ENCODE measurements around the gene THAP2. TPM values are rescaled to one million over a fixed set of nuclear protein-coding genes. Genes with fewer than 3 reads are reported as not detected.
"Not testable (repeated sequence)": the region's sequence is repeated elsewhere in the genome, so short reads cannot be mapped to it uniquely, and the experiment has no call there.

THAP2 gene
- polyA plus RNA-seq, 5 donors, result 9.0 to 19.0 (median 16.3) TPM

DNA sequence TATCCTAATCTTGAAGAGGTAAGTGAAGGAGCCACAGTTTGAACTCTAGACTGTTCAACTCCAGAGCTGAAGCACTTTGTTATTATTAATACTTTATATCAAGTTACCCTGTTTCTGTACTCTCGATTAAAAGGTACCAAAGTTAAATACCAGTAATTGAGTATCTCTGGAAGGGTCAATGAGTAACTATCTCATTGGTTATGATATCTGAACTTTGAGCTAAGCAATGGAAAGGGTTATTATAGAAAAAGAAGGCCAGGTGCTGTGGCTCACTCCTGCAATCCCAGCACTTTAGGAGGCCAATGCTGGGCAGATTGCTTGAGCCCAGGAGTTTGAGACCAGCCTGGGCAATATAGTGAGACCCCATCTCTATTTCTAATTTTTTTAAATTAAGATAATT lies 31.7 kb downstream of the THAP2 start:
- no peak for DNase-seq

DNA sequence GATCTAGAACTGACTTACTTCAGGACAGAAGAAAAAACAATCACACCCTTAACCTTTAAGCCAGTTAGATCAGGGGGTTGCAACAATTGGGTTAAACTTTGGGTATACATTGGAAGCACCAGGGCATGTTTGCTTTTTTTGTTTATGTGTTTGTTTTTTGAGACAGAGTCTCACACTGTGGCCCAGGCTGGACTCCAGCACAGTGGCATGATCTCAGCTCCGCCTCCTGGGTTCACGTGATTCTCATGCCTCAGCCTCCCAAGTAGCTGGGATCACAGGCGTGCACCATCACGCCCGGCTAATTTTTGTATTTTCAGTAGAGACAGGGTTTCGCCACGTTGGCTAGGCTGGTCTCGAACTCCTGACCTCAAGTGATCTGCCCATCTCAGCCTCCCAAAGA lies 38.1 kb downstream of the THAP2 start:
- DNase-seq, result not testable (repeated sequence)

DNA sequence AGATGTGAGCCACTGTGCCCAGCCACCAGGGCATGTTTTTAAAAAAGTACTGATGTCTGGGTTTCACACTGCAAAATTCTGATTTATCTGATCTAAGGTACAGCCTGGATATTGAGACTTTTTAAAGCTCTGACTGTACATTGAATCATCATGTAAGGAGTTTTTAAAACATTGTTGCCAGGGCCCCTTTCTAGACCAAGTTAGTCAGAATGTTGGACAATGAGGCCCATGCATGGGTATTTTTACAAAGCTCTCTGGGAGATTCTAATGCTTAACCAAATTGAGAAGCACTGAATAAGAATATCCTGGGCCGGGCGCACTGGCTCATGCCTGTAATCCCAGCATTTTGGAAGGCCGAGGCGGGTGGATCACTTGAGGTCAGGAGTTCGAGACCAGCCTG lies 38.5 kb downstream of the THAP2 start:
- no peak for DNase-seq

DNA sequence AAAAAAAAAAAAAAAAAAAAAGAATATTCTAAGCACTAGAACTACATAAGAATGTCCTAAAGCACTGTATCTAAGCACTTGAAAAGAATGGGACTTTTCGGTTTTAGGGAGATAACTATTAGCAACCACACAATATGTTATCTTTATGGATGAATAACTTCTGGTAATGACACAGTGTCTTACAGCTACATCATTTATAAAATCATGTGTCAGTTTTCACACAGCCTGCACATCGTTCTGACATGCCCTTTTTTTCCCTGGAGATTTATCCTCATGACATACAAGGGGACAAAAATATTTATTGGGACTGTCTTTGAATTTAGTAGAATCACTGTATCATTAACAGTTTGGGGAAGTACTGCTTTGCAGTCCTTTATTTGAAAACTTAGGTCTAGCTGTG lies 39.1 kb downstream of the THAP2 start:
- DNase-seq, result no peak

DNA sequence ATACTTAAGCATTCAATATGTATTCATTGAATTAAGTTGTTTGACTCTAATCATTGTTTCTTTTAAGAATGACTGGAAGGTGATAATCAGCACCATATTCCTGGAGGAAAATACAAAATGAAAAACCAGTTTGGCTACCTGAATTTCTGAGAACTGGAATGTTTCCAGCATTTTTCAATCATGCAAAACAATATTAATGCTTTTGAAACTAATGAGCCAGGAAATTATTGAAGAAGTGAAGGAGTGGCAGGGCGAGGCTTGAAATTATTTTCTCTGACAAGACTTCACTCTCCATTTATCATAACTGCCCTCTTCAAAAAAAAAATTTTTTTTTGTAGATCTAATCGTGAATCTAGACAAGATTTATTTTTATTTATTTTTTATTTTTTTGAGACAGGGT lies 40.8 kb downstream of the THAP2 start:
- DNase-seq, result no peak

DNA sequence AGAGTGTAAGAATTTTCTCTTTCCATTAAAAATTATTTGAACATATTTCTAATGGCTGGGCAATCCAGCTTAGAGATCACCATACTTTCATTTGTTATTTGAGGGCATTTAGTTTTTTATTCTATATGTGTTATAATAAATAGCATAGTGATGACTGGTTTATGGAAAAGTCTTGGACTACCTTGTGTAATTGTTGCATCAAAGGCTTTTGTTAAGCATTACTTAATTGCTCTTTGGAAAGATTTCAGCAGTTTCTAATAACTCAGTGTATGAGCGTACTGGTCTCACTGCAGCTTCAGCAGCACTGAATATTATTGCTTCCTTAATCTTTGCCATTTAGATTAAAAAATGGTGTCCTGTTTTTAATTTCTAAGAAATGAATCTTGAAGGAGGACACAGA lies 44.6 kb downstream of the THAP2 start:
- no peak for DNase-seq

DNA sequence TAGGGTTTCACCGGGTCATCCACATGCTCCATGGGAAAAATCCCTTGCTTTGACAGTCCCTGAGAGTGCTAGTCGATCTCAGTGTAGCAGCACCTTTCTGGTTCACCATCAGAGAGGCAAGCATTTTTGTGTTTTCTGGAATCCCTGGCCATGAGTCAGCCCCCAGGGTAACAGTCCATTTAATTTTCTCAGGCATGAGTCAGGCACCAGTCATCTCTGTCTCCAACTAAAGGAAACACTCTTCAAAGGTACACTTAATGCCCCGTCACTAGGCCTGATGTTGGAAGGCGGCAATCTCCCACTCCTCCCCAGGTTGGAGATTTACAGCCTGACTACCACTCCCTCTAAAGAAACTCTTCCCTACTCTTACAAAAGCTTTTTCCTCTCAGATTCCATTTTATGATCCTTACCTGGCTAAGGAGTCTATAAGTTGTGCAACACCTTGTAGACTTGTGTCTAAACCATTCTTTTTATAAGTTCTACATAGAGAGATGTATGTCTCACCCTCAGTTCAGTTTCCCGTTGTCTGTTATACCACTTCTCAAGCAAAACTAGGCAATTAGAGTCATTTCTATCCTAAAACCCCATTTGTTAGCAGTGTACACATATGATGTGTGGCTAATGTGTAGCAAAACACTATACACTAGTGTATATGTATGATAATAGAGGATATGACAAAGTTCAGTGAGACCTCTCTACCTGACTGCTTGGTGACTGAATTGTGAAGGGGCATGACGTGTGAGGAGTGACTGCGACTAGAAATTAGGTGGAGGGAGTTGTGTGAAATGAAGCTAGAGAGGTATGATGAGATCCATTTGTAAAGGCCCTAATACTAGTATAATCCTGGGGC lies 46.4 kb downstream of the THAP2 start:
- no peak for DNase-seq

DNA sequence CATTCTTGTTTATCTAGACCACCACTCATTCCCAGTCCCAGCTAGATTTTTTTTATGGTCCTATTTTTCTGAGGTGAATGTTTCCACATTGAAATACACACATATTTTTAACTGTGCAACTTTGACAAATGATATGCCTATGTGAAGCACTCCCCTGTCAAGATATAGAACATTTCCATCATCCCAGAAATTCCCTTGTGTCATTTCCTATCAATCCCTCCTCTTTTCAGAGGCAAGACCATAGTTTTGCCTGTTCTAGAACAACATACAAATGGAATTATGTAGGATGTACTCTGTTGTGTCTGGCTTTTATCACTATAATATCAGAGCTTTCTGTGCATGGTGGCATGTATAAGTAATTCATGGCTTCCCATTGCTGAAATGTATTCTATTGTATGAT lies 54.5 kb downstream of the THAP2 start:
- DNase-seq, result no peak

DNA sequence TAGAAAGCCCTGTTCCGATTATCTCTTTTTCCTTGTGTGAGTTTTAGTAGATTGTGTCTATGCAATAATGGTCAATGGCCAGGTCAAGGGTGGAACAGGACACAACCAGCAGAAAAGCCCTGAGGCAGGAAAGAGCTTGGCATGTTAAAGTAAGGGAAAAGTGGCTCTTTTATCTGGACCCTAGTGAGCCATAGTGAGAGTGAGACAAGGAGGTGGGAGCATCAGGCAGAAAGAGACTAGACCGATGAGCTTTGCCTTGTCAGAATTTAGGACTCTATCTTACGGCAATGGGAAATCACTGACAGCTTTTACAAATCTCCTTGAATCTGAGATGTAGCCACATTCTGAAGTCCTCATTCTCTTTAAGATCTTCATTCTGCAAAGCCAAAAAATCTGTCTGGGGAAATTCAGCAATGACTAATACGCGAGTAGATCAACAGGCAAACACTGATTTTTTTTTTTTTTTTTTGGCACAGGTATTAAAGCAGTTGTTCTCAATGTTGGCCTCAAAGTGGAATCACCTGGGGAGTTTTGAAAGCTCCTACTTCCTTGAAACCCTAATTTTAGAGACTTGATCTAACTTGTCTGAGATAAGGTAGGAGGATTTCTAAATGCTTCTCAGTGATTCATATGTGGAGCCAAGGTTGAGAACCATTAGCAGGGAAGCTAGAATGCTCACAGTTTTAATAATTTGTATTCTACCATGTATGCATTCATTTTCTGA lies 55.7 kb downstream of the THAP2 start:
- no peak for DNase-seq

DNA sequence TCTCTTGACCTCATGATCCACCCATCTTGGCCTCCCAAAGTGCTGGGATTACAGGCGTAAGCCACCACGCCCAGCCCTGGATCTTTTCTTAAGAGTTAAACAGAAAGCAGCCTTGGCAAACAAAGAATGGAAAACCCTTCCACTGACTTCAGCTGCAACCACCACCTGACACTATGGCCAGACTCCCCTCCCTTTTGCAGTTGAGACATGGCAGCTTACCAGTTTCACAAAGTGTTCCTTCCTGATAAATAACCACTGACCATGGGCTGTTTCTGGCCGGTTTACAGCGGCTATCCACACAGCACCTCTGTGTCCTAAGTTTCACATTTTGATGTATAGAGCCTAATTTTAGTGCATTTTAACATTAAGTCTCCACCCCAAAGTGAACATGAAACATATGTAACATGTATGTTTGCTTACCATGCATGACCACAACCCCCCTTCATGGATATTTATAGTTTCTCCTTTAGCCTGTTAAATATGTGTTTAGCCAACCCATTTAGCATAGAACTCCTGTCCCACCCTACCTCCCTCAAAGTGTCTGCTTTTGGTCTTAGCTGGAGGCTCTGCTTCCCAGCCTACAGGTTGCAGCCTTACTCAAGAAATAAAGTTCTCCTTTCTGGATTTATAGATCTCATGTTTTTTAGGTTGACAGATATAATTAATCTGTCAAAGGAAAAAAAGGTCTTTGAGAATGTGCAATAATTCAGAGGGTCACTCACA lies 57.8 kb downstream of the THAP2 start:
- DNase-seq, result no peak

DNA sequence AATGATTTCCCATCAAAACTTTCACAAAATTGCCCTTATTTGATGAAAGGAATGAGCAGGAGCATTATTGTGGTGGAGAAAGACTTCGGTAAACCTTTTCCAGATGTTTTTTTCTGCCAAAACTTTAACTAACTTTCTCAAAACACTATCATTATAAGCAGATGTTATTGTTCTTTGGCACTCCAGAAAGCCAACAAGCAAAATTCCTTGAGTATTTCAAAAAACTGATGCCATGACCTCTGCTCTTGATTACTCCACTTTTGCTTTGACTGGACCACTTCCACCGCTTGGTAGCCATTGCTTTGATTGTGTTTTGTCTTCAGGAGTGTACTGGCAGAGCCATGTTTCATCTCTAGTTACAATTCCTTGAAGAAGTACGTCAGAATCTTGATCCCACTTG lies 60.9 kb downstream of the THAP2 start:
- DNase-seq, result no peak

DNA sequence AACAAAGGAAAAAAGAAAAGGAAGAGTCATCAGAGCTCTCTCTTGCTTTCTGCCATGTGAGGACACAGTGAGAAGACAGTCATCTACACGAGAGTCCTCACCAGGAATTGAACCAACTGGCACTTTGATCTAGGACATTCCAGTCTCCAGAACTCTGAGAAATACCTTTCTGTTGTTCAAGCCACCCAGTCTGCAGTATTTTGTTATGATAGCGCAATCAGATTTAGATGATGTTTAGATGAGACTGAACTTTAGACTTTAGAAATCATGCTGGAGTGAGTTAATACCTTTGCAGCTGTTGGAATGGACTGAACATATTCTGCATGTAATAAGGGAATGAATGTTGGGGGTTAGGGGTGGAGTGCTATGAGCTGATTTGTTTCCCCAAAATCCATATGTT lies 62.4 kb downstream of the THAP2 start:
- DNase-seq, result no peak

DNA sequence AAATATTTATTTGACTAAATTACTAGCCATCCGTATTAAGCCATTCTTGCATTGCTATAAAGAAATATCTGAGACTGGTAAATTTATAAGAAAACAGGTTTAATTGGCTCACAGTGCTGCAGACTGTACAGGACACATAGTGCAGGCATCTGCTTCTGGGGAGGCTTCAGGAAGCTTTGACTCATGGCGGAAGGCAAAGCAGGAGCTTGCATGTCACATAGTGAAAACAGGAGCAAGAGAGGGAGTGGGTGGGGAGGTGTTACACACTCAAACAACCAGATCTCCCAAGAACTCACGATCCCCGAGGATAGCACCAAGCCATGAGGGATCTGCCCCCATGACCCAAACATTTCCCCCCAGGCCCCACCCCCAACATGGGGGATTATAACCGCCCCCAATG lies 63.9 kb downstream of the THAP2 start:
- no peak for DNase-seq

Other genes with a start within 250 kb of the THAP2 start
- gene LGR5, start 224.5 kb upstream of the THAP2 start, polyA plus RNA-seq (ENCODE audit: insufficient read depth in 1 of 5, insufficient read length in 5 of 5, low replicate concordance in 1 of 5), result 1 to 10 TPM; 2.2 to 5.1 (median 2.8) TPM
- gene ZFC3H1, start 453 bp upstream of the THAP2 start, polyA plus RNA-seq (ENCODE audit: insufficient read depth in 1 of 5, insufficient read length in 5 of 5, low replicate concordance in 1 of 5), result 10 to 100 TPM; 60.0 to 93.6 (median 87.6) TPM
- 10 to 100 TPM; 23.0 to 36.0 (median 23.8) TPM for gene TMEM19, start 21.8 kb downstream of the THAP2 start, polyA plus RNA-seq (ENCODE audit: insufficient read depth in 1 of 5, insufficient read length in 5 of 5, low replicate concordance in 1 of 5)
- 10 to 100 TPM; 41.9 to 55.3 (median 52.7) TPM for gene RAB21, start 90.6 kb downstream of the THAP2 start, polyA plus RNA-seq (ENCODE audit: insufficient read depth in 1 of 5, insufficient read length in 5 of 5, low replicate concordance in 1 of 5)
- 10 to 100 TPM; 34.2 to 69.1 (median 60.9) TPM for gene TBC1D15, start 175.5 kb downstream of the THAP2 start, polyA plus RNA-seq (ENCODE audit: insufficient read depth in 1 of 5, insufficient read length in 5 of 5, low replicate concordance in 1 of 5)

All from right lung (tissue), 5 donors.